MCF 10A (cell line): ENCODE results near the gene APEH. TPM values are rescaled to one million over a fixed set of nuclear protein-coding genes. Genes with fewer than 3 reads are reported as not detected.
A peak's percentile ranks its signal among the peaks of the same experiment; 100 is the strongest.

Source experiments
- BruUV-seq: library from RNA; stranded (reverse); fragments of 400-500 nt; replicated peaks from 2 replicates; lab custom pipeline; 2021; lab: Mats Ljungman, UMichigan
- CTCF ChIA-PET: fragments of 300-600 bp; sonication (Branson Sonifier 250); formaldehyde crosslinking; extraction: SDS; loops from one replicate; lab custom pipeline; 2021; ENCODE audit warnings: antibody characterized with exemption, inconsistent platforms; lab: Yijun Ruan, JAX
- POLR2A ChIA-PET: fragments of 300-600, 350-650 bp; sonication (Branson Sonifier 250); formaldehyde crosslinking; extraction: SDS; loops from one replicate; lab custom pipeline; 2020; ENCODE audit warnings: antibody characterized with exemption, inconsistent platforms; lab: Yijun Ruan, JAX
- DNase-seq: peaks from one replicate; pipeline ENCODE4 v3.0.0-alpha.2; 2018; ENCODE audit not compliant: unreplicated experiment
- H3K27ac Mint-ChIP-seq: one replicate; pipeline ENCODE4 v1.8.0; 2022; ENCODE audit warnings: mild to moderate bottlenecking, low read depth, mixed read lengths; ENCODE audit not compliant: unreplicated experiment
- H3K27me3 Mint-ChIP-seq: one replicate; pipeline ENCODE4 v1.8.0; 2022; ENCODE audit warnings: mixed read lengths; ENCODE audit not compliant: insufficient read depth, unreplicated experiment
- H3K36me3 Mint-ChIP-seq: one replicate; pipeline ENCODE4 v1.8.0; 2022; ENCODE audit warnings: mild to moderate bottlenecking, moderate library complexity, mixed read lengths; ENCODE audit not compliant: insufficient read depth, unreplicated experiment
- H3K4me1 Mint-ChIP-seq: one replicate; pipeline ENCODE4 v1.8.0; 2022; ENCODE audit warnings: mixed read lengths; ENCODE audit not compliant: insufficient read depth, unreplicated experiment
- H3K4me3 Mint-ChIP-seq: one replicate; pipeline ENCODE4 v1.8.0; 2022; ENCODE audit warnings: mild to moderate bottlenecking, moderate library complexity, mixed read lengths; ENCODE audit not compliant: unreplicated experiment
- H3K9me3 Mint-ChIP-seq: one replicate; pipeline ENCODE4 v1.8.0; 2022; ENCODE audit warnings: mixed read lengths; ENCODE audit not compliant: unreplicated experiment
- CTCF ChIP-seq: fragments of 200-600 bp; IDR thresholded peaks from one replicate; pipeline ENCODE4 v1.8.0; 2022; ENCODE audit warnings: antibody characterized with exemption, mild to moderate bottlenecking; ENCODE audit not compliant: unreplicated experiment
- intact Hi-C: fragments of 100-400 bp; cut with micrococcal nuclease; formaldehyde crosslinking; loops from 2 replicates; pipeline ENCODE4 v1.14.1; 2022
- total RNA-seq: library from RNA; stranded (reverse); gene quantifications from 2 replicates; pipeline ENCODE4 v1.2.3, GENCODE V29; 2022

The APEH gene
- total RNA-seq, 1 experiment from 2014 or later: 127 TPM

- POLR2A ChIA-PET: interaction anchor here (0.6 kb wide), 1 partner anchor 74 kb away, joined by 3 read pairs; no protein-coding TSS in a partner anchor
- BruUV-seq: no TSS peak
- Mint-ChIP-seq H3K4me1 (peaks cover 9% of the 10 kb centered on the region), H3K27ac (no peak overlapping the region), H3K9me3 (no peaks in the 10 kb centered on the region), H3K27me3 (no peaks in the 10 kb centered on the region), H3K36me3 (peaks cover 47% of the 10 kb centered on the region), H3K4me3 (no peak overlapping the region)
- no peak for TF ChIP-seq CTCF
- CTCF ChIA-PET: interaction anchor here (0.6 to 1.3 kb wide), 4 partner anchors 10 to 189 kb away, joined by 3 read pairs; no protein-coding TSS in a partner anchor
- intact Hi-C loops: no loop called here
- DNase-seq: no peak
Observed at GRCh38 chr3:49717211-49717958, 43.2 kb downstream of the APEH start.

- intact Hi-C loops: no loop called here
- H3K36me3 Mint-ChIP-seq: peaks cover 50% of the 10 kb centered on the region
- ChIA-PET POLR2A (interaction anchor here (0.6 kb wide), 1 partner anchor 73 kb away, joined by 3 read pairs; no protein-coding TSS in a partner anchor), CTCF (interaction anchor here (0.6 to 1.3 kb wide), 7 partner anchors 11 to 325 kb away, joined by 3 read pairs; no protein-coding TSS in a partner anchor)
- H3K27me3 Mint-ChIP-seq: no peaks in the 10 kb centered on the region
- DNase-seq: no peak
- TF ChIP-seq CTCF: no peak
- H3K4me3 Mint-ChIP-seq: peak overlapping the region; percentile 59
- BruUV-seq: no TSS peak
- no peak overlapping the region for H3K27ac Mint-ChIP-seq
- peaks cover 9% of the 10 kb centered on the region for H3K4me1 Mint-ChIP-seq
- no peaks in the 10 kb centered on the region for H3K9me3 Mint-ChIP-seq
Observed at GRCh38 chr3:49717959-49718857, 44.1 kb downstream of the APEH start.

GRCh38 chr3:49718858-49719213 is 44.7 kb downstream of the APEH start:
- peaks cover 9% of the 10 kb centered on the region for H3K4me1 Mint-ChIP-seq
- no peaks in the 10 kb centered on the region for H3K27me3 Mint-ChIP-seq
- DNase-seq: no peak
- peak overlapping the region; percentile 59 for H3K4me3 Mint-ChIP-seq
- H3K9me3 Mint-ChIP-seq: no peaks in the 10 kb centered on the region
- H3K36me3 Mint-ChIP-seq: peaks cover 56% of the 10 kb centered on the region
- intact Hi-C loops: no loop called here
- H3K27ac Mint-ChIP-seq: no peak overlapping the region
- ChIA-PET POLR2A (interaction anchor here (1.4 kb wide), 2 partner anchors 8 to 68 kb away, joined by 4 to 5 read pairs; partner anchors contain the start of gene IP6K1), CTCF (interaction anchor here (0.6 to 1.3 kb wide), 4 partner anchors 46 to 325 kb away, joined by 3 read pairs; no protein-coding TSS in a partner anchor)
- BruUV-seq: no TSS peak
- no peak for TF ChIP-seq CTCF
